H1 (cell line): ENCODE measurements around the gene CNTN5. TPM values are rescaled to one million over a fixed set of nuclear protein-coding genes. Genes with fewer than 3 reads are reported as not detected.

Experiments used
- GABPA ChIP-seq: IDR thresholded peaks from 2 replicates; pipeline ENCODE4 v1.6.1; 2011; ENCODE audit warnings: mild to moderate bottlenecking, low read length, moderate library complexity, borderline replicate concordance; ENCODE audit not compliant: insufficient read depth
- HDAC2 ChIP-seq, 2 experiments: fragments of 300-600 bp in 1 of 2; sonication (generic) in 1 of 2; IDR thresholded peaks; 2 replicates each; pipeline ENCODE4 v1.6.1; 2011 to 2012; ENCODE audit warnings: low read depth in 2 of 2, low read length in 2 of 2, mild to moderate bottlenecking in 2 of 2, moderate library complexity in 2 of 2, borderline replicate concordance in 1 of 2, inconsistent platforms in 1 of 2
- MAFK ChIP-seq: IDR thresholded peaks from 2 replicates; pipeline ENCODE4 v1.6.1; 2012; ENCODE audit warnings: low read depth, mild to moderate bottlenecking, improper control_type of control experiment, low read length
- polyA plus RNA-seq, 7 experiments: library from polyadenylated mRNA; depleted of rRNA in 3 of 7; stranded (reverse) in 5 of 7; unstranded in 2 of 7; fragments of >200 nt in 5 of 7; fragments of 200-250 nt in 2 of 7; gene quantifications; 1 replicate in 5 of 7; 2 replicates in 1 of 7; 4 replicates in 1 of 7; pipeline versions ENCODE4 v1.2.1 to v1.2.3, GENCODE V29; 2011 to 2013; ENCODE audit warnings: missing spikeins in 2 of 7, mixed read lengths in 2 of 7
- total RNA-seq: library from RNA; stranded (reverse); fragmentation: NEBNext Ultra II Directional; extraction: Animal tissue kit (Norgen Biotek cat#: 25700); gene quantifications from 2 replicates; pipeline ENCODE4 v1.2.1, GENCODE V29; 2021

The CNTN5 gene
- total and polyA plus RNA-seq, 2 of the 8 experiments (the other 6 are each of a cell fraction or from before 2014, with no cell fraction given): not detected

GRCh38 chr11:99366546-99366945, 345.8 kb downstream of the CNTN5 start (continued):
- TF ChIP-seq GABPA (no peak), HDAC2 (IDR thresholded peaks at IDR 0.05; ENCODE audit: borderline replicate concordance in 1 of 2, low read depth in 2 of 2, low read length in 2 of 2) (no peak), MAFK (no peak)
